Stomach (tissue), 4 donors: ENCODE measurements around the gene IFNA10.

Experiments used
- CTCF ChIP-seq, 7 experiments: fragments of 450-650 bp in 4 of 7; fragments of 200-600 bp in 3 of 7; sonication (generic) in 3 of 7; IDR thresholded peaks; one replicate each; pipeline ENCODE4 v1.5.1; 2016 to 2019; ENCODE audit warnings: antibody characterized with exemption in 7 of 7, control low read depth in 2 of 7, mild to moderate bottlenecking in 1 of 7
- POLR2A ChIP-seq, 4 donors: fragments of 450-650 bp; IDR thresholded peaks; one replicate each; pipeline ENCODE4 v1.6.1; 2016; ENCODE audit warnings: antibody characterized with exemption in 4 of 4, control low read depth in 2 of 4, mild to moderate bottlenecking in 1 of 4, moderate library complexity in 1 of 4

DNA sequence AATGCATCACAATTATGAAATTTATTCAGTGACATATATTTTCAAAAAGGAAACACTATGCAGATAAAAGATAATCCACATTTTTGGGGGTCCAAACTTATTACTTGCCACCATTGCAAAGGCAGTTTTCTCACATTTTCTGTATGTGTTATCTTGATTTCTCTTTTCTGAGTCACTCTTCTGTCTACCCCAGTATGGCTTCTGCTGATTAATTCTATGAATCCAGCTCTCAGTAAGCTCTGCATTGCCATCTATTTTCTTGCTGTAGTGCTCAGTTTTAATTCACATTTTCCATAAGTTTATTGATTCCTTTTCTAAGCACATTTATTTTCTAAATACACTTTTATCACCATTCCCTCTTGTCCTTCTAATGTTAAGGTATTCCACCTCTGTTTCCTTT is 1.7 kb downstream of the IFNA10 start:
- TF ChIP-seq POLR2A (IDR thresholded peaks at IDR 0.05) (no peak), CTCF (IDR thresholded peaks at IDR 0.05) (no peak)
